ENCODE data around the gene PLCD1. TPM values are rescaled to one million over a fixed set of nuclear protein-coding genes. Genes with fewer than 3 reads are reported as not detected.

PLCD1 gene
- total RNA-seq, 4 donors from 2014 or later, result 30.2 to 55.4 (median 43.8) TPM

- TF ChIP-seq CTCF (IDR thresholded peaks at IDR 0.05) (no peak), POLR2A (IDR thresholded peaks at IDR 0.05) (no peak)
- 92 to 93% methylated on average over 8 to 16 of the region's 16 CpGs for WGBS, 2 donors
- DNase-seq (ENCODE audit: low spot score in 2 of 2), result no peak
- intact Hi-C loops (cut with DNase I; ENCODE audit: low total_unique reads), result loop anchor here (10.0 kb wide), 1 partner anchor 106 kb away; no protein-coding TSS in a partner anchor
- H3K4me3 ChIP-seq (ENCODE audit: low read depth, poor library complexity, severe bottlenecking), result no peak overlapping the region
Observed at GRCh38 chr3:38008971-38009580, 20.4 kb downstream of the PLCD1 start.

GRCh38 chr3:38008191-38008701 is 21.2 kb downstream of the PLCD1 start:
- TF ChIP-seq CTCF (IDR thresholded peaks at IDR 0.05) (no peak), POLR2A (IDR thresholded peaks at IDR 0.05) (no peak)
- no peak overlapping the region for H3K4me3 ChIP-seq (ENCODE audit: low read depth, poor library complexity, severe bottlenecking)
- no peak for DNase-seq (ENCODE audit: low spot score in 2 of 2)
- 90 to 96% methylated on average over 16 to 19 of the region's 19 CpGs for WGBS, 2 donors
- intact Hi-C loops (cut with DNase I; ENCODE audit: low total_unique reads), result loop anchor here (10.0 kb wide), 1 partner anchor 107 kb away; no protein-coding TSS in a partner anchor

- TF ChIP-seq POLR2A (IDR thresholded peaks at IDR 0.05), result no peak
- TF ChIP-seq CTCF (IDR thresholded peaks at IDR 0.05), result no peak
- 89 to 91% methylated on average over 7 of the region's 7 CpGs for WGBS, 2 donors
- no peak for DNase-seq (ENCODE audit: low spot score in 2 of 2)
- H3K4me3 ChIP-seq (ENCODE audit: low read depth, poor library complexity, severe bottlenecking), result no peak overlapping the region
- intact Hi-C loops (cut with DNase I; ENCODE audit: low total_unique reads), result loop anchor here (10.0 kb wide), 1 partner anchor 107 kb away; no protein-coding TSS in a partner anchor
Observed at GRCh38 chr3:38007754-38008090, 21.7 kb downstream of the PLCD1 start.

GRCh38 chr3:38006445-38006995 is 22.9 kb downstream of the PLCD1 start:
- H3K4me3 ChIP-seq (ENCODE audit: low read depth, poor library complexity, severe bottlenecking), result no peak overlapping the region
- intact Hi-C loops (cut with DNase I; ENCODE audit: low total_unique reads), result loop anchor here (10.0 kb wide), 1 partner anchor 108 kb away; no protein-coding TSS in a partner anchor
- 86 to 91% methylated on average over 11 to 16 of the region's 16 CpGs for WGBS, 2 donors
- TF ChIP-seq POLR2A (IDR thresholded peaks at IDR 0.05) (no peak), CTCF (IDR thresholded peaks at IDR 0.05) (no peak)
- DNase-seq (ENCODE audit: low spot score in 2 of 2), result no peak

- H3K4me3 ChIP-seq (ENCODE audit: low read depth, poor library complexity, severe bottlenecking), result no peak overlapping the region
- no peak for DNase-seq (ENCODE audit: low spot score in 2 of 2)
- WGBS, 2 donors, result 91 to 93% methylated on average over 5 of the region's 5 CpGs
- TF ChIP-seq CTCF (IDR thresholded peaks at IDR 0.05) (no peak), POLR2A (IDR thresholded peaks at IDR 0.05) (no peak)
- intact Hi-C loops (cut with DNase I; ENCODE audit: low total_unique reads), result loop anchor here (10.0 kb wide), 1 partner anchor 109 kb away; no protein-coding TSS in a partner anchor
Observed at GRCh38 chr3:38006031-38006430, 23.4 kb downstream of the PLCD1 start.
